ENCODE results near the gene L3HYPDH. TPM values are rescaled to one million over a fixed set of nuclear protein-coding genes. Genes with fewer than 3 reads are reported as not detected.

Gene L3HYPDH
- total and polyA plus RNA-seq, 2 of the 13 experiments (the other 11 are each of a cell fraction or from before 2014, with no cell fraction given), result 30.5 to 36.6 TPM

DNA sequence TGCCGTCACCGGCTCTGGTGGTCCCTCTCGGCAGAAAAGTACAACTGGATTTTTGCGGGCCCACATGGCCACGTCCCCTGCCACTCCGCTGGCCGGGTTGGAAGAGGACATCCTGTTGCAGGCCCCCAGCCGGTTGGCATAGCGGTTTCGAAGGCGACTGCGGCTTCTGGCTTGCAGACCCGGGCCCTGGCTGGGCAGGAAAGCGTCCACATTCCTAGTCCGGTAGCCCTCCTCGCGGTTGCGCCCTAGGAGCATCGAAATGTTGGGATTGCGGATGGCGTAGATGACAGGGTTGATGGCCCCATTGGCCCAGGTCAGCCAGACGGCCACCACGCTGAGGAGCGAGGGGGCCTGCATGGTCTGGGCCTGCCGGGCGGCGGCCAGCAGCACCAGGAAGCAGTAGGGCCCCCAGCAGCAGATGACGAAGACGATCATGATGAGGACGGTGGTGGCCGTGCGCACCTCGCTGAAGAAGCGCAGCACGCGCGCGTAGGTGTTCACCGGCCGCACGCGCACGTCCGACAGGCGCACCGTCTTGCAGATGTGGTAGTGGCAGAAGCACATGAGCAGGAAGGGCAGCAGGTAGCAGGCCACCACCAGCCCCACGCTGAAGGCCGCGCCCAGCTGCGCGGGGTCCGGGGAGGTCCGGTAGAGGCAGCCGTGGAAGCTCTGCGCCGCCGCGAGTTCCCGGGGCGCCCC is 20.3 kb downstream of the L3HYPDH start (continued):
- TF ChIP-seq, protein P1, sequence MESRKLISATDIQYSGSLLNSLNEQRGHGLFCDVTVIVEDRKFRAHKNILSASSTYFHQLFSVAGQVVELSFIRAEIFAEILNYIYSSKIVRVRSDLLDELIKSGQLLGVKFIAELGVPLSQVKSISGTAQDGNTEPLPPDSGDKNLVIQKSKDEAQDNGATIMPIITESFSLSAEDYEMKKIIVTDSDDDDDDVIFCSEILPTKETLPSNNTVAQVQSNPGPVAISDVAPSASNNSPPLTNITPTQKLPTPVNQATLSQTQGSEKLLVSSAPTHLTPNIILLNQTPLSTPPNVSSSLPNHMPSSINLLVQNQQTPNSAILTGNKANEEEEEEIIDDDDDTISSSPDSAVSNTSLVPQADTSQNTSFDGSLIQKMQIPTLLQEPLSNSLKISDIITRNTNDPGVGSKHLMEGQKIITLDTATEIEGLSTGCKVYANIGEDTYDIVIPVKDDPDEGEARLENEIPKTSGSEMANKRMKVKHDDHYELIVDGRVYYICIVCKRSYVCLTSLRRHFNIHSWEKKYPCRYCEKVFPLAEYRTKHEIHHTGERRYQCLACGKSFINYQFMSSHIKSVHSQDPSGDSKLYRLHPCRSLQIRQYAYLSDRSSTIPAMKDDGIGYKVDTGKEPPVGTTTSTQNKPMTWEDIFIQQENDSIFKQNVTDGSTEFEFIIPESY (CRISPR knock-in tag; IDR thresholded peaks at IDR 0.05), result peak; percentile 75
- TF ChIP-seq ZNF839 (CRISPR knock-in tag; IDR thresholded peaks at IDR 0.05; ENCODE audit: borderline replicate concordance), result peak; percentile 81; the same call in 1 of the 2 replicates
- TF ChIP-seq, protein P2, sequence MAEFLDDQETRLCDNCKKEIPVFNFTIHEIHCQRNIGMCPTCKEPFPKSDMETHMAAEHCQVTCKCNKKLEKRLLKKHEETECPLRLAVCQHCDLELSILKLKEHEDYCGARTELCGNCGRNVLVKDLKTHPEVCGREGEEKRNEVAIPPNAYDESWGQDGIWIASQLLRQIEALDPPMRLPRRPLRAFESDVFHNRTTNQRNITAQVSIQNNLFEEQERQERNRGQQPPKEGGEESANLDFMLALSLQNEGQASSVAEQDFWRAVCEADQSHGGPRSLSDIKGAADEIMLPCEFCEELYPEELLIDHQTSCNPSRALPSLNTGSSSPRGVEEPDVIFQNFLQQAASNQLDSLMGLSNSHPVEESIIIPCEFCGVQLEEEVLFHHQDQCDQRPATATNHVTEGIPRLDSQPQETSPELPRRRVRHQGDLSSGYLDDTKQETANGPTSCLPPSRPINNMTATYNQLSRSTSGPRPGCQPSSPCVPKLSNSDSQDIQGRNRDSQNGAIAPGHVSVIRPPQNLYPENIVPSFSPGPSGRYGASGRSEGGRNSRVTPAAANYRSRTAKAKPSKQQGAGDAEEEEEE (CRISPR knock-in tag; IDR thresholded peaks at IDR 0.05; ENCODE audit: borderline replicate concordance), result 0 out of 2 replicates have a peak, but pooled peaks have one; percentile 17
- 0 out of 2 replicates have a peak, but pooled peaks have one; percentile 24 for TF ChIP-seq HOXA3 (CRISPR knock-in tag; IDR thresholded peaks at IDR 0.05)
- TF ChIP-seq KLF12 (CRISPR knock-in tag; IDR thresholded peaks at IDR 0.05; ENCODE audit: borderline replicate concordance), result no peak
- peak; percentile 71; the same call in 1 of the 2 replicates for TF ChIP-seq ZC3H13 (CRISPR knock-in tag; IDR thresholded peaks at IDR 0.05)
- 0 out of 2 replicates have a peak, but pooled peaks have one; percentile 9 for TF ChIP-seq ZNF430 (CRISPR knock-in tag; IDR thresholded peaks at IDR 0.05)
- no peak for TF ChIP-seq ZNF788 (CRISPR knock-in tag; IDR thresholded peaks at IDR 0.05; ENCODE audit: borderline replicate concordance)
- TF ChIP-seq ZNF260 (CRISPR knock-in tag; IDR thresholded peaks at IDR 0.05; ENCODE audit: borderline replicate concordance, low read depth), result 0 out of 2 replicates have a peak, but pooled peaks have one; percentile 78
- TF ChIP-seq NRL (CRISPR knock-in tag; IDR thresholded peaks at IDR 0.05; ENCODE audit: borderline replicate concordance), result 0 out of 2 replicates have a peak, but pooled peaks have one; percentile 28
- TF ChIP-seq ZBTB38 (CRISPR knock-in tag; IDR thresholded peaks at IDR 0.05), result peak; percentile 73
- TF ChIP-seq, protein P3, sequence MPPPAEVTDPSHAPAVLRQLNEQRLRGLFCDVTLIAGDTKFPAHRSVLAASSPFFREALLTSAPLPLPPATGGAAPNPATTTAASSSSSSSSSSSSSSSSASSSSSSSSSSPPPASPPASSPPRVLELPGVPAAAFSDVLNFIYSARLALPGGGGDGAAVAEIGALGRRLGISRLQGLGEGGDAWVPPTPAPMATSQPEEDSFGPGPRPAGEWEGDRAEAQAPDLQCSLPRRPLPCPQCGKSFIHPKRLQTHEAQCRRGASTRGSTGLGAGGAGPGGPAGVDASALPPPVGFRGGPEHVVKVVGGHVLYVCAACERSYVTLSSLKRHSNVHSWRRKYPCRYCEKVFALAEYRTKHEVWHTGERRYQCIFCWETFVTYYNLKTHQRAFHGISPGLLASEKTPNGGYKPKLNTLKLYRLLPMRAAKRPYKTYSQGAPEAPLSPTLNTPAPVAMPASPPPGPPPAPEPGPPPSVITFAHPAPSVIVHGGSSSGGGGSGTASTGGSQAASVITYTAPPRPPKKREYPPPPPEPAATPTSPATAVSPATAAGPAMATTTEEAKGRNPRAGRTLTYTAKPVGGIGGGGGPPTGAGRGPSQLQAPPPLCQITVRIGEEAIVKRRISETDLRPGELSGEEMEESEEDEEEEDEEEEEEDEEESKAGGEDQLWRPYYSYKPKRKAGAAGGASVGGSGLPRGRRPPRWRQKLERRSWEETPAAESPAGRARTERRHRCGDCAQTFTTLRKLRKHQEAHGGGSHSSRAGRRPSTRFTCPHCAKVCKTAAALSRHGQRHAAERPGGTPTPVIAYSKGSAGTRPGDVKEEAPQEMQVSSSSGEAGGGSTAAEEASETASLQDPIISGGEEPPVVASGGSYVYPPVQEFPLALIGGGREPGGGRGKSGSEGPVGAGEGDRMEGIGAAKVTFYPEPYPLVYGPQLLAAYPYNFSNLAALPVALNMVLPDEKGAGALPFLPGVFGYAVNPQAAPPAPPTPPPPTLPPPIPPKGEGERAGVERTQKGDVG (CRISPR knock-in tag; IDR thresholded peaks at IDR 0.05; ENCODE audit: borderline replicate concordance), result peak; percentile 83; the same call in 1 of the 2 replicates
- TF ChIP-seq NFIB (CRISPR knock-in tag; IDR thresholded peaks at IDR 0.05; ENCODE audit: borderline replicate concordance), result no peak
- TF ChIP-seq HCFC1 (IDR thresholded peaks at IDR 0.05; ENCODE audit: low read depth, low read length), result no peak
